Activated naive CD8-positive, alpha-beta T cell treated with anti-CD3 and anti-CD28 coated beads, Interleukin-2, amount 50 U/mL, for 24 hours (primary cell): ENCODE measurements around the gene PACRG.

ENCODE experiments used
- ATAC-seq: fragments of 150-1000 bp; cut with Tn5 transposase; one replicate; pipeline ENCODE4 v1.10.0; 2021
- DNase-seq: peaks from one replicate; pipeline ENCODE4 v3.0.0; 2021
- H3K27ac Mint-ChIP-seq: one replicate; pipeline ENCODE4 v1.8.0; 2021; ENCODE audit warnings: mild to moderate bottlenecking, mixed read lengths
- H3K27me3 Mint-ChIP-seq: one replicate; pipeline ENCODE4 v1.8.0; 2021; ENCODE audit warnings: mixed read lengths
- H3K36me3 Mint-ChIP-seq: one replicate; pipeline ENCODE4 v1.8.0; 2021; ENCODE audit warnings: low read depth, mixed read lengths
- H3K4me1 Mint-ChIP-seq: one replicate; pipeline ENCODE4 v1.8.0; 2021; ENCODE audit warnings: mixed read lengths
- H3K4me3 Mint-ChIP-seq: one replicate; pipeline ENCODE4 v1.8.0; 2021; ENCODE audit warnings: mild to moderate bottlenecking, moderate library complexity, mixed read lengths
- H3K9me3 Mint-ChIP-seq: one replicate; pipeline ENCODE4 v1.8.0; 2021; ENCODE audit warnings: mixed read lengths

Gene PACRG

DNA sequence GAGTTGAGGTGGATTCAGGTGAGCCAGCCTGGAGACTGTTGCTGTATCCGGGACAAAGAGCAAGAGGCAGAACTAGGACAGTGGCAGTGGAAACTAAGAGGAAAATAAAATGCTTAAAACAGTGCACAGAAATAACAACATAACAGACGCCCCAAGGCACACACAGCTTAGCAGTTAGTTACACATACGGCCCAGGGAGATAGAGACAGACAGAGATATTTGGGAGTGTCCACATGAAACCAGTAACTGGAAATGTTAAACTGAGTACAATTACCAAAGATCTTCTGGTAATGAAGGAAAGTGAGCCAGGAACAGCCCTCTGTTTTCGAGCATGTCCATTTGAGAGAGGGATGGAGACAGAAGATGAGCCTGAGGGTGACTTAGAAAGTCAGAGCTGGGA lies 449.2 kb downstream of the PACRG start:
- Mint-ChIP-seq H3K27ac (no peak overlapping the region), H3K4me1 (no peaks in the 10 kb centered on the region), H3K4me3 (no peak overlapping the region), H3K36me3 (no peaks in the 10 kb centered on the region), H3K9me3 (no peaks in the 10 kb centered on the region), H3K27me3 (peaks cover 8% of the 10 kb centered on the region)
- DNase-seq (no peak), ATAC-seq (no peak)

DNA sequence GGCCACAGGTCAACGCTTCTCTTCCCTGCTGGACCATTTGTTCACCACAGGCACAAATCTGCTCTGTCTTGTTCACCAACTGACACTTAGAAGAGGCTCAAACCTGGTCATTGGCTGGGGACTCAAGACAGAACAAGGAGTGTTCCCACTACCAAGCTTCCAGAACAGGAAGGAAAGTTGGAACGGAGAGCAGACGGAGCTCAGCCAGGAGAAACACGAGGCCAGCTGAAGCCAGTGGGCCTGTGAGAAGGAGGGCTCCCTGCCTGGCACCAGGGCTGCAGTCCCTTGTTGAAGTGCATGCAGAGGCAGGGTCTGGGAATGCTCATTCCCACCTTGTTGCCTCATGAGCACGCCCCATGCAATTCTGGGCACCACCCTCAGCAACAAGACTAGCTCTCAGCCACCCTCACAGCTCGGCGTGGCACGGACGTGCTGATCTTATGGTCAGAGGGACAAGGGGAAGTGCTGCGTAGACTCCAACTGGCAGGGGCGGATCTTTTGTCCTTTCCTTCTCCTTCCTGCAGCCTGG lies 450.2 kb downstream of the PACRG start:
- Mint-ChIP-seq H3K27ac (no peak overlapping the region), H3K27me3 (peaks cover 11% of the 10 kb centered on the region), H3K36me3 (no peaks in the 10 kb centered on the region), H3K4me1 (no peaks in the 10 kb centered on the region), H3K9me3 (no peaks in the 10 kb centered on the region), H3K4me3 (no peak overlapping the region)
- ATAC-seq (no peak), DNase-seq (no peak)

DNA sequence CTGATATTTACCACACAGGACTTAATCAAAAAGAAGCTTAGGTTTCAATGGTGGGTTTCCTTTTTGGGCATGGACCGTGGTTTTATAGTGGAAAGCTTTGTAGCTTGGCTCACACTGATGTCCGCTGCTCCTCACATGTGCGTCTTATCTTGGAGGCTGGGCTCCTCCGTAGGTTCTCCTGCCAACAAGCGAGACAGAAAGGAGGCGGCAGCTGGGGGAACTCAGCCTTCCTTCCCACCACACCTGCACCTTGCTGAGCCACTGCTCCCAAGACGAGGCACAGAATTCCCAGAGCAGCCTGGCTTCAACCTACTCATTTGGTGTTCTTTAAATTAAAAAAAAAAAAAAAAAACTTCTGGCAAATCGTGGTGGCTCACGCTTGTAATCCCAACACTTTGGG lies 451.3 kb downstream of the PACRG start:
- DNase-seq (no peak), ATAC-seq (no peak)
- Mint-ChIP-seq H3K27ac (no peak overlapping the region), H3K27me3 (peaks cover 11% of the 10 kb centered on the region), H3K36me3 (no peaks in the 10 kb centered on the region), H3K4me3 (no peak overlapping the region), H3K4me1 (no peaks in the 10 kb centered on the region), H3K9me3 (no peaks in the 10 kb centered on the region)

DNA sequence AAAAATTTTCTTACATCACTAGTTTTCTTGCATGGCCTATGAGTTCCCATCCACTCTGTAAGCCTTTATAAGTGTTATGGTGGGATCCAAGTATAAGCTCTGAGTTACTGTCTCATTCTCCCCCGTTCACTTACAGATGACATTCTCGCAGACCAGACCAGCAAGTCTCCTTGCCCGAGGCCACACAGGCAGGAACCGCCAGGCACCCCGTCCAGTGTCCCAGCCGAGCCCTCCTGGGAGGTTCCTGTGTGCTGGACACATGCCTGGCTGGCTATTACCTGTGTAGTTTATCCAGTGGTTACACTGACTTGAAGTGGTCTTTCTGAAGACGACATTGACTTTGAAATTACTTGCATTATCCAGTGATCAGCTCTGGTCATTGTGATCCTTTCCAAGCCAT lies 451.9 kb downstream of the PACRG start:
- Mint-ChIP-seq H3K4me1 (no peaks in the 10 kb centered on the region), H3K4me3 (no peak overlapping the region), H3K9me3 (no peaks in the 10 kb centered on the region), H3K36me3 (no peaks in the 10 kb centered on the region), H3K27me3 (peaks cover 11% of the 10 kb centered on the region), H3K27ac (no peak overlapping the region)
- DNase-seq (no peak), ATAC-seq (no peak)

DNA sequence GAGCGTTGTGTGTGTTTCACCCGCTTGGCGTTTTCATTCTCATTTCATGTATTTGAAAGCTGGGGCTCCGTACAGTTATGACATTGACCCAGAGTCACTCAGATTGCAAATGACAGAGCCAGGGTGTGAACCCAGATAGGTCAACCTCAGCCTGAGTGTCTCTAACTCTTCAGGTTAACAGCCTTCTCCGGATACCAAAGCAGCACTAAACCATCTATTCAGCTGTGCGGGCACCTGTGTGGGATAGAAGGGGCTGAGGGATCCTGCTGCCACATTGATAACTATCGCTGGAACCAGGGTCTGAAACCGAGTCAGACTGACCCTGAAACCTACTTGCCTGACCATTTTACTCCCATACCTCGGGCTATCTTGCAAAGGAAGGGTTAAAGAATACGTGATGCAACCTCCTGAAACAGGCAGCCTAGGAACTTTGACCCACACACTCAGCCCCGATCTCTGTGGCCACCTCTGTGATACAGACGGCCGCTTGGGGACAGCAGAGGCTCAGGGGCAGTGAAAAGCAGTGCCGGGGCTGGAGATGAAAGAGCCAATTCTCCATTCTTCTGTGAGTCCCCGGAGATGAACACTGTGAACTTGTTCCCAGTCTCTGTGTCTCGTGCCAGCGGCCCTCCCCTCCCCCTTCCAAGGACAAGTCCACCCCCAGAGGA lies 453.2 kb downstream of the PACRG start:
- no peak overlapping the region for H3K4me3 Mint-ChIP-seq
- no peaks in the 10 kb centered on the region for H3K4me1 Mint-ChIP-seq
- no peak for DNase-seq
- ATAC-seq, result no peak
- no peaks in the 10 kb centered on the region for H3K36me3 Mint-ChIP-seq
- no peak overlapping the region for H3K27ac Mint-ChIP-seq
- no peaks in the 10 kb centered on the region for H3K9me3 Mint-ChIP-seq
- H3K27me3 Mint-ChIP-seq, result peaks cover 11% of the 10 kb centered on the region

DNA sequence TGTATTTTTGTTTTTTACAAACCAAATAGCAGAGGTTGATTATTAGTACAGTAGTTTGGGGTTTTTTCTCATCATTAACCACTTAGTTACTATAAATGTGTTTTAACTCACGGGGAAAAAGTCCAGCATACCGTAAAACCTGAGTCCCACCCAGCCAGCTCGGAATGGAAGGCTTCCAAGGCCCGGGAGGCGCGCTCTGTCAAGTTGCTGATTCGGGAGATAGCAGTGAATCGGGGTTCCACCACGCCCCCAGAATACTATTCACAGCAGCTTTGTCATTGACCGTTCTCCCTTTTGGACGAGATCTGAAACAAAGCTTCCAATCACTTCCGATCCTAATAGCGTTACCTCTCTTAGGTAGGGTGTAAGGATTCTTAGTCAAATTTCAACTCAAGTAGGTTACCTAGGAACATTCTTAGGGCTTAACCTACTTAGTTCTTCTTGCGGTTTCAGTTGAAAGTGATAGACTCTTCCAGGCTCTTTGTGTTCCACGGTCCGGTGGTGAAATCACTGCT lies 453.9 kb downstream of the PACRG start:
- no peak for DNase-seq
- Mint-ChIP-seq H3K27me3 (peaks cover 10% of the 10 kb centered on the region), H3K27ac (no peak overlapping the region), H3K4me1 (no peaks in the 10 kb centered on the region), H3K9me3 (no peaks in the 10 kb centered on the region), H3K4me3 (no peak overlapping the region), H3K36me3 (no peaks in the 10 kb centered on the region)
- ATAC-seq, result no peak

DNA sequence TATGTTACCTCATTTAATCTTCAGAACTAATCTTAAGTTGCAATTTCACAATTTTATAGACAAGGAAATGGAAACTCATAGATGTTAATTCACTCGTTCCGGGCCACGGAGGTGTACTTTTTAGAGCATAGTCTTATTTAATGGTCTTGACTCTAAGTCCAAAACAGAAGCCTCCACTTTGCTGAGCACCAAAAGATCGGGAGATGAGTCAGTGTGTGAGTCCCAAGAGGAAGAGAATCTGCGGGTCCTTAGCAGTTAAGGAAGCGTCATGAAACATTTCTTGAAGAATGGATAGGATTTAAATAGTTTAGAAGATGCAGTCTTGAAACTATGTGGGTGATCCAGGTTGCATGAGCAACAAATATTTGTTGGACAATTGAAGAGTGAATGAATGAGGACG lies 454.9 kb downstream of the PACRG start:
- no peak overlapping the region for H3K4me3 Mint-ChIP-seq
- no peaks in the 10 kb centered on the region for H3K36me3 Mint-ChIP-seq
- no peak overlapping the region for H3K27ac Mint-ChIP-seq
- H3K27me3 Mint-ChIP-seq, result peaks cover 5% of the 10 kb centered on the region
- no peaks in the 10 kb centered on the region for H3K4me1 Mint-ChIP-seq
- H3K9me3 Mint-ChIP-seq, result no peaks in the 10 kb centered on the region
- ATAC-seq (no peak), DNase-seq (no peak)

DNA sequence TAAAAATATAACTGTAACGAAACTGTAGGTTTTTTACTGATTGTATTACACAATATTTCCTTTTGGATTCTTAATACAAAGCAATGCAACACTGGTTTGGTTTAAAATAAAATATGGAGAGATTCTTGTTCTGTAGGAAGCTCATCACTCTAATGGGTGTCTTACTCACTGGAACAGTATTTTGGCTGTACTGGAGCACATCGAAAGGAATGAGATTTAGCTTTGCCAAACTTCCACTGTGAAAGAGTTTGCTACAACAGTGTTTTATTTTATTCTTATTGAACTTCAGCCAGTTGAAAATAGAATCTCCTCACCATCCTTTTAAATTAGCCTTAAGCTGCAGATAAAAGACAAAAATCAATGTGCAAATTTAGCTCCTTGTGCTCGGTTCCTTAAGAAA lies 456.0 kb downstream of the PACRG start:
- H3K27me3 Mint-ChIP-seq, result peaks cover 5% of the 10 kb centered on the region
- H3K4me3 Mint-ChIP-seq, result no peak overlapping the region
- ATAC-seq, result no peak
- H3K9me3 Mint-ChIP-seq, result no peaks in the 10 kb centered on the region
- H3K27ac Mint-ChIP-seq, result no peak overlapping the region
- H3K4me1 Mint-ChIP-seq, result no peaks in the 10 kb centered on the region
- no peaks in the 10 kb centered on the region for H3K36me3 Mint-ChIP-seq
- no peak for DNase-seq

DNA sequence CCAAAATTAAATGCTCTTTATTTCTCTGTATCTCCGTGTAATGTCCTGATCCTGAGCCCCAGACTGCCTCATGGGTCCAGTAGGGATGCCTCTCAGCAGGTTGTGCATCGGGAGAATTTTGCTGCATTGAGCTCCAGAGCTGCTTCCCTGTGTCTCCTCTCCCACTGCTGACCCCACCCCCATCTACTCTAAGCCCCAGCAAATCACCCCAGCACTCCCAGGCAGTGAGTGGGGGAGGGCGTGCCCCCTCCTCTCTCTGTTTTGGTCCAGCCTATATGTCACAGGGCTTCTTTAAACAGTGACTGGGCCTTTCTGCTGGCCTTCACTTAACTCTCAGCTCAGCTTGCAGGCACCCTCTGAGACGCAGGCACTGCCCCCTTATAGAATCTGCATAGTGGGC lies 458.0 kb downstream of the PACRG start:
- H3K4me3 Mint-ChIP-seq, result no peak overlapping the region
- no peaks in the 10 kb centered on the region for H3K4me1 Mint-ChIP-seq
- H3K27me3 Mint-ChIP-seq, result peaks cover 5% of the 10 kb centered on the region
- ATAC-seq (no peak), DNase-seq (no peak)
- H3K36me3 Mint-ChIP-seq, result no peaks in the 10 kb centered on the region
- no peaks in the 10 kb centered on the region for H3K9me3 Mint-ChIP-seq
- no peak overlapping the region for H3K27ac Mint-ChIP-seq

DNA sequence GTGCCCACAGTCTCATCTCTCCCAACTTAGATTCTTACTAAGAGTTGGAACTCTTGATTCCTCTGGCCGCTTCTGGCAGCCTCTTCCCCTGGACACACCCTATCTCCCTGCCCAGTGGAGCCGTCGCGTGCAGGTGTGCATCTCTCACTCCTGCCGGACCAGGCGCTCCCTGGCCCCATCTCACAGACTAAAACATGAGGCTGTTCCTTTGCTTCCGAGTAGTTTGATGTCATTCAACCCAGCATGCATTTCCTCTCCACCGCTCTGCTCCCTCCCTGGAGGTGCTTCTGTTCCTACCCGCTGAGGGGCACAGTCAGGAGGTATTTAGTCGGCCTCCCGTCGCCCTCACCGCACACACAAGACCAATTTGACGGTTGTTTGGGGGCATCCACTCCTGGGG lies 458.8 kb downstream of the PACRG start:
- H3K27ac Mint-ChIP-seq, result no peak overlapping the region
- DNase-seq (no peak), ATAC-seq (no peak)
- no peaks in the 10 kb centered on the region for H3K4me1 Mint-ChIP-seq
- no peaks in the 10 kb centered on the region for H3K9me3 Mint-ChIP-seq
- H3K27me3 Mint-ChIP-seq, result peaks cover 5% of the 10 kb centered on the region
- H3K36me3 Mint-ChIP-seq, result no peaks in the 10 kb centered on the region
- no peak overlapping the region for H3K4me3 Mint-ChIP-seq

DNA sequence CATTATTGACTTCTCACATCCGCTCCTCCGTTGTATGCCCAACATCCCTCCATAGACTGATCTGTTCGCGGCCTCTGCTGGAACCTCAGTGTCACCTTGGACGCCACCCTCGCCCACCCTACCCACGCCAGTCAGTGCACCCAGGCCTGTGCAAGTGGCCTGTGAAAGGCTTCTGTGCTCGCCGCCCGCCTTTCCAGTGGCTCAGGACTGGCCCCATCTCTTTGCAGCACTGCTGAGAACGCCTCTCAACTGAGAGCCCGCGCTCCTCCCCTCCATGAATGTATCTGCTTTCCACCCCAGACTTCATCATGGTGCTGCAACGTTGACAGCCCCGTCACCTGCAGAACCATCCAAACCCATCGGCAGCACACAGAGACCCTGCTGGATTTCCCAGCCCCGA lies 459.4 kb downstream of the PACRG start:
- DNase-seq, result no peak
- peaks cover 1% of the 10 kb centered on the region for H3K27me3 Mint-ChIP-seq
- no peaks in the 10 kb centered on the region for H3K9me3 Mint-ChIP-seq
- no peaks in the 10 kb centered on the region for H3K4me1 Mint-ChIP-seq
- H3K4me3 Mint-ChIP-seq, result no peak overlapping the region
- H3K36me3 Mint-ChIP-seq, result no peaks in the 10 kb centered on the region
- H3K27ac Mint-ChIP-seq, result no peak overlapping the region
- no peak for ATAC-seq

DNA sequence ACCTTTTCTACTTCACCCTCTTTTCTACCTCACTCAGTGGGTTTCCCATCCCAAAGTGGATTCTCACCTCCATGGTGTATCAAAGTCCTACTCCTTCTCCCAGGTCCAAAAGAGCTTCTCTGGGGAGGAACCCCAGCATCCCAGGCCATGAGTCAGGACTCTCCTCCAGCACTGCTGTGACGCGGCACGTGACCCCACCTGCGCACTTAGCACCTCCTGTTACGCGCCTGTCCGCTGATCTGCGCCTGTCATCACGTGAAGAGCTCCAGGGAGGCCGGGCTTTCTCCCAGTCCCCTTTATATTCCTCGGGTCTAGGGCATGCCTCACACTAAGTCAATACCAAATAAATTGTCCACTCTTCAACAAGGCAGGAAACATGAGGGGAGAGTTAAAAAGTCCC lies 459.8 kb downstream of the PACRG start:
- Mint-ChIP-seq H3K9me3 (no peaks in the 10 kb centered on the region), H3K36me3 (no peaks in the 10 kb centered on the region), H3K27me3 (no peaks in the 10 kb centered on the region), H3K27ac (no peak overlapping the region), H3K4me1 (no peaks in the 10 kb centered on the region), H3K4me3 (no peak overlapping the region)
- ATAC-seq (no peak), DNase-seq (no peak)

DNA sequence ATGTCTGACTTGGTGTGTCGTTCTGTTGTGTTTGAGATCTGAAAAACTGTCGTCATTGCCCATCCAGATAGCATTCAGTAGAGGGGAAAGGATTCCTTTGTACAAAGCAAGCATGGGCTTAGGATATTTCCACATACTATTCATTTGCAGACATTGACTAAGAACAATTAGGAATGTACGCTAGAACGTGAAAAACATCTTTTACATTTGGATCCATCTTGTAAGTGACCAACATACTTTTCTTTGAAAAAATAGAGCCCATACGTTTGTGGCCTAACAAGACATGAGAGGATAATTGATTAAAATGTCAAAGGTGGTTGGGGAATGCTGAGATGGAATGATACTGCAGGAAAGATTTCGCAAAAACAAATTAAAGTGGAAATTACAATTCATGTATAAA lies 461.0 kb downstream of the PACRG start:
- ATAC-seq (no peak), DNase-seq (no peak)
- H3K4me1 Mint-ChIP-seq, result no peaks in the 10 kb centered on the region
- no peak overlapping the region for H3K27ac Mint-ChIP-seq
- H3K9me3 Mint-ChIP-seq, result no peaks in the 10 kb centered on the region
- H3K27me3 Mint-ChIP-seq, result no peaks in the 10 kb centered on the region
- H3K4me3 Mint-ChIP-seq, result no peak overlapping the region
- H3K36me3 Mint-ChIP-seq, result no peaks in the 10 kb centered on the region

DNA sequence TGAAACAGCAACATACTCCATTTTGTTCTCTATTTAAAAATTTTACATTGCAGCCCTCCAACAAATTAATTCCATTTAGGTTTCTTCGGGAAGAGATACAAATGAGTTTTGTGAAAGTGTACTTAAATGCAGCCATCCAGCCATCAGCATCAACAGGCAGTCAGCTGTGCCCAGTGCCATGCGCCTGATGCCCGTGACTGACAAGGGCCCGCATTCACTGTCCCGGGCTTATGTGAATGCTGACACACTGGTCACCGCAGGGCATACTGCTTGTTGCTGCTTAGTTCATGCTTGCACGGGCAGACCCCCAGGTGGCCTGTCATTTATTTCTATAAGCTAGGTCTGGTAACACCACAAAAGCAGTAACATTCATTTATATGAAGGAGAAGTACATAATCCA lies 461.8 kb downstream of the PACRG start:
- no peaks in the 10 kb centered on the region for H3K36me3 Mint-ChIP-seq
- no peaks in the 10 kb centered on the region for H3K27me3 Mint-ChIP-seq
- no peak overlapping the region for H3K27ac Mint-ChIP-seq
- H3K4me3 Mint-ChIP-seq, result no peak overlapping the region
- H3K9me3 Mint-ChIP-seq, result no peaks in the 10 kb centered on the region
- DNase-seq, result no peak
- H3K4me1 Mint-ChIP-seq, result no peaks in the 10 kb centered on the region
- no peak for ATAC-seq

DNA sequence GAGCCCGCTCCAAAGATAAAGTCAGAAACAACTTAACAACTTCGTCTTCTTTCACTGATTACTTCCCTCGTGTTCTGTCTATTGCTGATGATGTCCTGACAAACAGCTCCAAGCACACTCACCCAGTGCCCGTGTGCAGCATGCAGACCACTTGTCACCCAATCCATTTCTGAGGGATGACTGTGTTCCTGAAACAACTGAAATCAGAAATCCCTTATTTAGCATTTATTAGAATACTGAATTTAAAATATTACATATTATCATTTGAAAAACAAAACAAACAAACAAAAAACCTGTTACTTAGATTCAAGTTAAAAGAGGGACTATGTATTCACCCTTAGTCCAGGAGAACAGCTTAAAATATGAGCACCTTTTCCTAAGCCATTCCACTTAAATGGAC lies 463.0 kb downstream of the PACRG start:
- no peak for DNase-seq

More for the DNA sequence above, 463.0 kb downstream of the PACRG start:
- Mint-ChIP-seq H3K27me3 (no peaks in the 10 kb centered on the region), H3K27ac (no peak overlapping the region), H3K36me3 (no peaks in the 10 kb centered on the region), H3K9me3 (no peaks in the 10 kb centered on the region), H3K4me1 (no peaks in the 10 kb centered on the region), H3K4me3 (no peak overlapping the region)
- ATAC-seq, result no peak
